ENCODE measurements around the gene TEX28.
"Not testable (repeated sequence)": the region's sequence is repeated elsewhere in the genome, so short reads cannot be mapped to it uniquely, and the experiment has no call there.

The TEX28 gene

GRCh38 chrX:154239982-154240503, 54.9 kb downstream of the TEX28 start:
- not testable (repeated sequence) for DNase-seq

- not testable (repeated sequence) for DNase-seq
These were observed 55.9 kb downstream of the TEX28 start for GRCh38 chrX:154238939-154239559.

- not testable (repeated sequence) for DNase-seq
These were observed 61.3 kb downstream of the TEX28 start for GRCh38 chrX:154233620-154234019.

GRCh38 chrX:154231443-154231842, 63.5 kb downstream of the TEX28 start:
- DNase-seq, result not testable (repeated sequence)

GRCh38 chrX:154226706-154227105, 68.2 kb downstream of the TEX28 start:
- not testable (repeated sequence) for DNase-seq

- not testable (repeated sequence) for DNase-seq
These were observed 69.6 kb downstream of the TEX28 start for GRCh38 chrX:154225292-154225691.

All from activated CD4-positive, alpha-beta T cell treated with anti-CD3 and anti-CD28 coated beads, Interleukin-2, amount 50 U/mL, for 4 hours (primary cell).